Thyroid gland (tissue), 4 donors: ENCODE data around the gene CLMN. TPM values are rescaled to one million over a fixed set of nuclear protein-coding genes. Genes with fewer than 3 reads are reported as not detected.
A peak's percentile ranks its signal among the peaks of the same experiment; 100 is the strongest.

ENCODE experiments used
- DNase-seq, 2 donors: peaks; one replicate each; pipeline ENCODE4 v3.0.0-alpha.2; 2019
- H3K27ac ChIP-seq, 3 donors: fragments of 200-600 bp; sonication (generic); 1 replicate in 2 of 3; 2 replicates in 1 of 3; pipeline ENCODE4 v1.5.1; 2016 to 2019; ENCODE audit warnings: mild to moderate bottlenecking in 1 of 3, moderate library complexity in 1 of 3
- H3K27me3 ChIP-seq: fragments of 200-600 bp; sonication (generic); one replicate; pipeline ENCODE4 v1.5.1; 2019
- H3K36me3 ChIP-seq, 2 donors: fragments of 200-600 bp; sonication (generic); one replicate each; pipeline ENCODE4 v1.5.1; 2016 to 2019
- H3K4me1 ChIP-seq, 2 donors: fragments of 200-600 bp; sonication (generic); one replicate each; pipeline ENCODE4 v1.5.1; 2017 to 2019
- H3K4me3 ChIP-seq, 3 donors: fragments of 200-600 bp; sonication (generic); replicated peaks in 1 of 3; 1 replicate in 2 of 3; 2 replicates in 1 of 3; pipeline ENCODE4 v1.5.1; 2016; ENCODE audit warnings: mild to moderate bottlenecking in 1 of 3
- H3K9me3 ChIP-seq: fragments of 200-600 bp; sonication (generic); one replicate; pipeline ENCODE4 v1.5.1; 2017
- CTCF ChIP-seq, 6 experiments: fragments of 200-600 bp in 3 of 6; fragments of 450-650 bp in 3 of 6; sonication (generic) in 3 of 6; IDR thresholded peaks; one replicate each; pipeline ENCODE4 v1.5.1; 2016 to 2019; ENCODE audit warnings: antibody characterized with exemption in 6 of 6, mild to moderate bottlenecking in 2 of 6, inconsistent platforms in 1 of 6, moderate library complexity in 1 of 6
- POLR2A ChIP-seq, 2 donors: fragments of 450-650 bp; IDR thresholded peaks; one replicate each; pipeline ENCODE4 v1.6.1; 2017; ENCODE audit warnings: antibody characterized with exemption in 2 of 2, mild to moderate bottlenecking in 2 of 2, moderate library complexity in 1 of 2
- whole genome bisulfite sequencing, 2 donors: methylation state at CpG; one replicate each; pipeline ENCODE4 v1.1.5; 2017; 5-methylcytosine and 5-hydroxymethylcytosine counted together
- intact Hi-C: fragments of 100-400 bp; cut with DNase I; formaldehyde crosslinking; loops from one replicate; pipeline ENCODE4 v1.15.1; 2023
- total RNA-seq, 4 donors: library from RNA; depleted of rRNA; stranded (reverse); fragments of >200 nt; gene quantifications; one replicate each; pipeline ENCODE4 v1.2.3, GENCODE V29; 2016

The CLMN gene
- total RNA-seq, 4 donors from 2014 or later: 15.3 to 29.9 (median 17.8) TPM

GRCh38 chr14:95362138-95362494 is 42.4 kb upstream of the CLMN start:
- H3K27me3 ChIP-seq: no peaks in the 10 kb centered on the region
- H3K4me1 ChIP-seq: peaks cover 17 to 24% of the 10 kb centered on the region in 2 donors
- no peak overlapping the region for H3K27ac ChIP-seq
- no peaks in the 10 kb centered on the region for H3K9me3 ChIP-seq
- DNase-seq: no peak
- 76 to 79% methylated on average over 9 of the region's 9 CpGs for WGBS, 2 donors
- no peaks in the 10 kb centered on the region for H3K36me3 ChIP-seq
- H3K4me3 ChIP-seq: no peak overlapping the region
- TF ChIP-seq CTCF (IDR thresholded peaks at IDR 0.05) (no peak), POLR2A (IDR thresholded peaks at IDR 0.05) (no peak)
- intact Hi-C loops: no loop called here

GRCh38 chr14:95361373-95362137 is 41.8 kb upstream of the CLMN start:
- H3K36me3 ChIP-seq: no peaks in the 10 kb centered on the region
- peaks cover 17 to 24% of the 10 kb centered on the region in 2 donors for H3K4me1 ChIP-seq
- peak; percentile 49 to 61 for DNase-seq
- no peak overlapping the region for H3K4me3 ChIP-seq
- peak overlapping the region in 1 of 3 donors; percentile 62 for H3K27ac ChIP-seq
- intact Hi-C loops: no loop called here
- 25 to 42% methylated on average over 13 to 14 of the region's 19 CpGs for WGBS, 2 donors
- TF ChIP-seq POLR2A (IDR thresholded peaks at IDR 0.05) (no peak), CTCF (IDR thresholded peaks at IDR 0.05) (peak; percentile 18 to 67 (median 54))
- no peaks in the 10 kb centered on the region for H3K27me3 ChIP-seq
- H3K9me3 ChIP-seq: no peaks in the 10 kb centered on the region

- Histone ChIP-seq H3K4me1 (peaks cover 17 to 24% of the 10 kb centered on the region in 2 donors), H3K36me3 (no peaks in the 10 kb centered on the region), H3K27ac (peak overlapping the region; percentile 61 to 76 (median 62)), H3K4me3 (no peak overlapping the region), H3K27me3 (no peaks in the 10 kb centered on the region), H3K9me3 (no peaks in the 10 kb centered on the region)
- peak in 1 of 2 donors; percentile 15 for DNase-seq
- 94% methylated on average over 9 of the region's 9 CpGs for WGBS, 2 donors
- intact Hi-C loops: no loop called here
- TF ChIP-seq CTCF (IDR thresholded peaks at IDR 0.05) (no peak), POLR2A (IDR thresholded peaks at IDR 0.05) (no peak)
Observed at GRCh38 chr14:95360828-95361227, 41.1 kb upstream of the CLMN start.

- no peaks in the 10 kb centered on the region for H3K36me3 ChIP-seq
- DNase-seq: peak; percentile 74
- H3K9me3 ChIP-seq: no peaks in the 10 kb centered on the region
- peaks cover 17 to 24% of the 10 kb centered on the region in 2 donors for H3K4me1 ChIP-seq
- peak overlapping the region; percentile 61 to 76 (median 62) for H3K27ac ChIP-seq
- no peak overlapping the region for H3K4me3 ChIP-seq
- TF ChIP-seq POLR2A (IDR thresholded peaks at IDR 0.05) (no peak), CTCF (IDR thresholded peaks at IDR 0.05) (no peak)
- WGBS, 2 donors: 32 to 33% methylated on average over 11 to 25 of the region's 47 CpGs
- intact Hi-C loops: no loop called here
- no peaks in the 10 kb centered on the region for H3K27me3 ChIP-seq
Observed at GRCh38 chr14:95359994-95360826, 40.5 kb upstream of the CLMN start.
